Activated T-helper 1 cell treated with Interleukin-2 at 50 U/mL for 16 hours (primary cell): ENCODE data around the gene ZC3H12C.
"Not testable (repeated sequence)": the region's sequence is repeated elsewhere in the genome, so short reads cannot be mapped to it uniquely, and the experiment has no call there.

Experiments
- DNase-seq: peaks from one replicate; pipeline ENCODE4 v3.0.0-alpha.2; 2020; ENCODE audit warnings: low read depth

Gene ZC3H12C

GRCh38 chr11:110092515-110093406 is at the start of gene ZC3H12C:
TSS of gene ZC3H12C (plus strand) at chr11:110093392. CDS start at chr11:110093412, 20 bp downstream.
- DNase-seq, result no peak

- DNase-seq, result no peak
Observed at GRCh38 chr11:110044226-110044968, 48.8 kb upstream of the ZC3H12C start.

GRCh38 chr11:110046775-110047380 is 46.3 kb upstream of the ZC3H12C start:
- DNase-seq, result no peak

- DNase-seq, result no peak
Observed at GRCh38 chr11:110049501-110050200, 43.5 kb upstream of the ZC3H12C start.

GRCh38 chr11:110050201-110050506 is 43.0 kb upstream of the ZC3H12C start:
- no peak for DNase-seq

GRCh38 chr11:110053848-110054414 is 39.3 kb upstream of the ZC3H12C start:
- no peak for DNase-seq

- DNase-seq, result no peak
Observed at GRCh38 chr11:110056956-110057355, 36.2 kb upstream of the ZC3H12C start.

GRCh38 chr11:110059706-110060463 is 33.3 kb upstream of the ZC3H12C start:
- DNase-seq, result no peak

- DNase-seq, result no peak
Observed at GRCh38 chr11:110061296-110061695, 31.9 kb upstream of the ZC3H12C start.

- no peak for DNase-seq
Observed at GRCh38 chr11:110062247-110062646, 30.9 kb upstream of the ZC3H12C start.

GRCh38 chr11:110065189-110065588 is 28.0 kb upstream of the ZC3H12C start:
- no peak for DNase-seq

GRCh38 chr11:110068001-110068400 is 25.2 kb upstream of the ZC3H12C start:
- not testable (repeated sequence) for DNase-seq

GRCh38 chr11:110069158-110069737 is 23.9 kb upstream of the ZC3H12C start:
- no peak for DNase-seq

GRCh38 chr11:110070176-110070575 is 23.0 kb upstream of the ZC3H12C start:
- DNase-seq, result no peak

- no peak for DNase-seq
Observed at GRCh38 chr11:110071197-110071596, 22.0 kb upstream of the ZC3H12C start.

- DNase-seq, result no peak
Observed at GRCh38 chr11:110072930-110073329, 20.3 kb upstream of the ZC3H12C start.

- DNase-seq, result no peak
Observed at GRCh38 chr11:110074499-110074898, 18.7 kb upstream of the ZC3H12C start.

GRCh38 chr11:110075105-110075846 is 17.9 kb upstream of the ZC3H12C start:
- DNase-seq, result no peak

- DNase-seq, result no peak
Observed at GRCh38 chr11:110075847-110076208, 17.4 kb upstream of the ZC3H12C start.

- DNase-seq, result no peak
Observed at GRCh38 chr11:110076371-110076965, 16.7 kb upstream of the ZC3H12C start.
